Adipocyte (in vitro differentiated cells): ENCODE results near the gene PROCR.

Experiments
- DNase-seq: peaks from one replicate; pipeline ENCODE4 v3.0.0-alpha.2; 2015; ENCODE audit warnings: low read depth
- H3K27me3 ChIP-seq: replicated peaks from 2 replicates; pipeline ENCODE4 v1.7.0; 2013; ENCODE audit warnings: mild to moderate bottlenecking, low read length, moderate library complexity; ENCODE audit not compliant: control insufficient read depth, insufficient read depth
- H3K36me3 ChIP-seq: 2 replicates; pipeline ENCODE4 v1.7.0; 2013; ENCODE audit warnings: low read length, mild to moderate bottlenecking, moderate library complexity; ENCODE audit not compliant: control insufficient read depth, insufficient read depth, severe bottlenecking
- H3K4me1 ChIP-seq: 2 replicates; pipeline ENCODE4 v1.7.0; 2013; ENCODE audit warnings: mild to moderate bottlenecking, low read length, moderate library complexity; ENCODE audit not compliant: control insufficient read depth, insufficient read depth
- H3K4me3 ChIP-seq: 2 replicates; pipeline ENCODE4 v1.7.0; 2013; ENCODE audit warnings: mild to moderate bottlenecking, low read length, moderate library complexity
- H3K9ac ChIP-seq: 2 replicates; pipeline ENCODE4 v1.7.0; 2013; ENCODE audit warnings: mild to moderate bottlenecking, low read length, moderate library complexity
- H3K9me3 ChIP-seq: 2 replicates; pipeline ENCODE4 v1.7.0; 2013; ENCODE audit warnings: mild to moderate bottlenecking, low read length, moderate library complexity; ENCODE audit not compliant: control insufficient read depth

PROCR gene

DNA sequence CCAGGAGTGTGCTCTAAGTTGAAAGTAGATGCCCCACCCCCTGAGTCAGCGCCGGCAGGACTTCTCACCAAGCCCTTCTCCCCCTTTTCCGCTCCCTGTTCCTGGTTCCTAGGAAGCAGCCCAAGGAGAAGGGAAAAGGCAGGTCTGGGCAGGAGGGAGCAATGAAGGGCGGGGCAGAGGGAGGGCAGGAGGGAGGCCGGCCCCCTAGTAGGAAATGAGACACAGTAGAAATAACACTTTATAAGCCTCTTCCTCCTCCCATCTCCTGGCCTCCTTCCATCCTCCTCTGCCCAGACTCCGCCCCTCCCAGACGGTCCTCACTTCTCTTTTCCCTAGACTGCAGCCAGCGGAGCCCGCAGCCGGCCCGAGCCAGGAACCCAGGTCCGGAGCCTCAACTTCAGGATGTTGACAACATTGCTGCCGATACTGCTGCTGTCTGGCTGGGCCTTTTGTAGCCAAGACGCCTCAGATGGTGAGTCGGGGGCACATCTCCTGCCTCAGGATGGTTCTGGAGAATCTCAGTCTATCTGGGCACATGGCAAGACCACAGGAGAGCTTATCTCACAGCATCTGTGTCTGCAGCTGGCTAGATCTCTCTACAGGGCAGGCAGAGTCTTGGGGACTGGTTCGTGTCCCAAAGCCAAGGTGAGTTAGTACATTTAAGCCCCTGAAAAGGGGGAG lies at the start of gene PROCR:
PROCR (plus strand) TSS at position 320 of the 681 bp plus-strand sequence; CDS start at position 403, 83 bp downstream.
- H3K4me3 ChIP-seq: peak within 1 kb of the TSS; percentile 81
- no peaks in the 10 kb centered on the region for H3K9me3 ChIP-seq
- peaks cover 22% of the 10 kb centered on the region for H3K4me1 ChIP-seq
- H3K36me3 ChIP-seq: peaks cover 12% of the 10 kb centered on the region
- no peaks in the 10 kb centered on the region for H3K27me3 ChIP-seq
- H3K9ac ChIP-seq: peak within 1 kb of the TSS; percentile 77
- peak; percentile 86 for DNase-seq

DNA sequence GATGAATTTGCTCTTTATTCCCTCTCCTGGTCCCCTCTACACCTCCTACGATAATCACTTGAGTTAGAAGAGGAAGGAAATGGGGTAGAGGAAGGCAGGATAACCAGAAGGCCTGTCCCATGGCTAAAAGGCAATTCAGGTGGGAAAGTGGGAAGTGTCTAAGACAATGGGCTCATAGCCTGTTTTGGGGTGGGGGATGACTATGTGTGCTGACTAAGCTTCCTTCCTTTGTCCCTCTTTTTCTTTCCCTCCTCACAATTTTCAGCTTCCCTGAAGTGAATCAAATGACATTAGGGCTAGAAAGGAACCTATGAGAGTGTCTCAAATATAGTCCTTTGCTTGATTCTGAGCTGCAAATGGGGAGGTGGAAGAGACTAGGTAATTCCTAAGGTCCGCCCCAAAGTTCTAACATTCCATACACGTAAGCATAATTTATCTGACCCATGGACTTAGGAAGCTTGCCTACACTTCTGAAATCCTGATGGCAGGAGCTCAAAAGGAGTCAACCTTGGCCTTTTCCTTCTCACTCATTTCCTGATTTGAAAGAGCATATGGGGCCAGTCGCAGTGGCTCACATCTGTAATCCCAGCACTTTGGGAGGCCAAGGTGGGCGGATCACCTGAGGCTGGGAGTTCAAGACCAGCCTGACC lies 49.0 kb upstream of the PROCR start:
- H3K9me3 ChIP-seq: no peaks in the 10 kb centered on the region
- H3K4me3 ChIP-seq: no peak overlapping the region
- no peak overlapping the region for H3K9ac ChIP-seq
- peaks cover 19% of the 10 kb centered on the region for H3K4me1 ChIP-seq
- peaks cover 69% of the 10 kb centered on the region for H3K36me3 ChIP-seq
- H3K27me3 ChIP-seq: no peaks in the 10 kb centered on the region
- no peak for DNase-seq

DNA sequence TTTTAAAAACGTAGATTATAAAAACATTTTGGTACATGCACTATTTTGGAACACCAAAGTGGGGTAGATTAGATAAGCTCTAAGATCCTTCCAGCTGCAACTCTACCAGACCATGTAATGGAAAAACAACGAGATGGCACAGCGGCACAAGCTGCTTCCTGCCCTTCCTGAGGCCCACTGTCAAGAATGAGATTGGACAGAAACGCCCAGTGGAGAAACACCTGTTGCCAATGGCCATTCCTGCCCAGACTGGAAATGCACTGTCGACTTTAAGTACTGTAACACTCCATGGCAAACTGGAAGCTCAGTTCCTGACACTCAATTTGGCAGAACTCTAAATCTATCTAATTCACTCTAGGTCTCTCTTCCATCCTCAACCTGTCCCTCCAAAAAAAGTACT lies 46.1 kb upstream of the PROCR start:
- DNase-seq: no peak
- no peaks in the 10 kb centered on the region for H3K9me3 ChIP-seq
- H3K27me3 ChIP-seq: no peaks in the 10 kb centered on the region
- peaks cover 74% of the 10 kb centered on the region for H3K36me3 ChIP-seq
- H3K4me1 ChIP-seq: peaks cover 2% of the 10 kb centered on the region
- no peak overlapping the region for H3K4me3 ChIP-seq
- no peak overlapping the region for H3K9ac ChIP-seq

DNA sequence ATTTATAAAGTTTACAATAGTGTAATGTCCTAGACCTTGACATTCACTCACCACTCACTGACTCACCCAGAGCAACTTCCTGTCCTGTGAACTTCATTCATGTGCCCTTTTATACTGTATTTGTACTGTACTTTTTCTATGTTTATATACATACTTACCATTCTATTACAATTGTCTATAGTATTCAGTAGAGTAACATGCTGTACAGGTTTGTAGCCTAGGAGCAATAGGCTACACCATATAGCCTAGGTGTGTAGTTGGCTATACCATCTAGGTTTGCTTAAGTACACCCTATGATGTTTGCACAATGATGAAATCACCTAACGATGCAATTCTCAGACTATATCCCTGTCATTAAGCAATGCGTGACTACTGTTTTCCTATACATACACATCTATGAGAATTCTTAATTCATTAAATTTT lies 42.2 kb upstream of the PROCR start:
- Histone ChIP-seq H3K9ac (no peak overlapping the region), H3K4me3 (no peak overlapping the region), H3K4me1 (peaks cover 11% of the 10 kb centered on the region), H3K27me3 (no peaks in the 10 kb centered on the region), H3K9me3 (no peaks in the 10 kb centered on the region), H3K36me3 (peaks cover 69% of the 10 kb centered on the region)
- DNase-seq: no peak

DNA sequence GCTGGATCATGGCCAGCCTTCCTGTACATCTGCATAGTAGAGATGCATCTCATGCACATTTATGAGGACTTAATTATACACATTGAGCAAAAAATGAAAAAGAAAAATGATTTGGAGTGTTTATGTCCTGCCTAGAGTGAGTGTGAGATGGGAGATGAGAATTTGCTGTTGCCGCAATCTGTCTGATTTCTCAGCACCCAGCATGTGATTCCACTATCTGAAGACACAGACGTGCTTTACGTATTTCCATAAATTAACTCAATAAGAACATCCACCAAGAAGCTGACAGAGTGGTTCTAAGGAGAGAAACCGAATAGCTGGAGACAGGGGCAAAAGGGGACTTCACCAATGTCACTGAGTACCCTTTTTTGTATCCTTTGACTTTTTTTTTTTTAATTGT lies 39.9 kb upstream of the PROCR start:
- Histone ChIP-seq H3K27me3 (no peaks in the 10 kb centered on the region), H3K4me1 (peaks cover 34% of the 10 kb centered on the region), H3K4me3 (no peak overlapping the region), H3K9me3 (no peaks in the 10 kb centered on the region), H3K36me3 (peaks cover 55% of the 10 kb centered on the region), H3K9ac (no peak overlapping the region)
- DNase-seq: no peak

DNA sequence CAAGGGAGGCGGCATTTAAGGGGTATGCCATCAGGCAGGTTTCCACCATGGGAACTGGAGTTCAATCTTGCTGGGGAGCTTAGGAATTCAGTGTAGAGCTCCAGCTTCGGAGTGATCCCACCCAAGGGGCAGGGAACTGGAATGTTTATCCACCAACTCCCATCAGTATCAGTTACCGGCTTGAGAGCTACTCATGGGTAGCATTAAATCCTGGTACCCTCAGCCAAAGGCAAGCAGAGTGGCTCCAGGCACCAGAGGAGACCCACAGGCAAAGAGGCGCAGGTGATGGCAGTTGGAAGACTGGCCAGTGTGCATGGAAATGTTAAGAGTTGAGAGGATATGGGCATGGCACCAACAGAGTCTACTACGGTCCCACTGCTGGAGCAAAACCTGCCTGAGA lies 38.8 kb upstream of the PROCR start:
- Histone ChIP-seq H3K4me1 (peaks cover 41% of the 10 kb centered on the region), H3K27me3 (no peaks in the 10 kb centered on the region)
- DNase-seq: no peak

DNA sequence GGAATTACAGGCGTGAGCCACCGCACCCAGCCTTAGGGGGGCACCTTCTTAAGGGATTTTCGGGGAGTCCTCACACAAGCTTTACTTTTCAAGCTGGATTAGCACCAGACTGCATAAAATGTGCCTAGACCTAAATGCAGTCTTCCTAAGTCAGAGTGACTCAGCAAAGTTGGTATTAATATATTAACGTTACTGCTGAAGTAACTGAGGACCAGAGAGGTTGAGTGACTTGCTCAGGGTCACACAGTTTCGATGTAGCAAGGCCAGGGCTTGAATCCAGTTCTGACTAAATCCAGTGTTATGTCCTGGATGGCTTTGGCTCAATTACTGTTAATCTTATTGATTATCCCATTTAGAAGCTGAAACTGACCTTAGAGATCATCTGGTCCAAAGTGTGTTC lies 38.1 kb upstream of the PROCR start:
- peaks cover 41% of the 10 kb centered on the region for H3K4me1 ChIP-seq
- H3K9ac ChIP-seq: peak overlapping the region; percentile 82
- H3K36me3 ChIP-seq: peaks cover 55% of the 10 kb centered on the region
- H3K4me3 ChIP-seq: no peak overlapping the region
- H3K27me3 ChIP-seq: no peaks in the 10 kb centered on the region
- DNase-seq: no peak
- no peaks in the 10 kb centered on the region for H3K9me3 ChIP-seq

More for the DNA sequence above, 38.8 kb upstream of the PROCR start:
- Histone ChIP-seq H3K4me3 (no peak overlapping the region), H3K36me3 (peaks cover 52% of the 10 kb centered on the region), H3K9me3 (no peaks in the 10 kb centered on the region), H3K9ac (no peak overlapping the region)

DNA sequence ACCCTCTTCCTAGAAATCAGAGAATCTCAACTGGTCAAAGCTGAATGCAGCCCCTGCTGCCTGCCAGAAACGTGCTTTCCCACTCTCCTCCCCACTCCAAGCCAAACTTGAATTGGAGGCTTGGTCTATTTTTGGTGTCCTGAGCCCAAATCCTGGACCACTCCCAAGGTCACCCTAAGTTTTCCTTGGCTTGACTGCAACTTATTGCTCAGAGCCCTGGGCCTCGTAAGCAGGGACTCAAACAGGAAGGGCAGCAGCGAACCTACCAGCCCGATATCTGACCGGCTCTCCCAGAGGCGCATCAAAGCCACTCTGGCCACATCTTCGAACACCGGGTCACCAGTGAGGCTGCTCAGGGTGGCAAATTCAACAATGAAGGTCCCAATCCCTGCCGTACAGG lies 37.4 kb upstream of the PROCR start:
- Histone ChIP-seq H3K9me3 (no peaks in the 10 kb centered on the region), H3K36me3 (peaks cover 55% of the 10 kb centered on the region), H3K27me3 (no peaks in the 10 kb centered on the region), H3K4me3 (peak overlapping the region; percentile 48), H3K4me1 (peaks cover 41% of the 10 kb centered on the region), H3K9ac (peak overlapping the region; percentile 82)
- no peak for DNase-seq

DNA sequence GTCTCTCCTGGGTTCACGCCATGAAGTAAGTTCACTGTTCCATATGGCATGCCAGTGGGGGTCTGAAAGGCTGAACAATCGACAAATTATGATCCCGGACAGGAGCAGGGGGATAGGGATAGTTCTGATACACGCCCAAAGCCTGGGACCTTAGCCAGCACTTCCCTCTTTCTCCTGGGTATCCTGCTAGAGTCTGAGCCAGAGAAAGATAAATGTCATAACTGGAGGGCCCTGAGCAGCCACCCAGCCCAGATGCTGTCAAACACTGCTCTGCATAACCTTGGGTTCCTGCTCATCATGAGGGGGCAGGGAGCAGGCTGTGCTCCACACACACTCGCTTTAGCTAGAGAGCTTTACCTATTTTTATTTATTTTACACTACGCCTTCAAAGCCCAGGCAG lies 37.0 kb upstream of the PROCR start:
- Histone ChIP-seq H3K4me1 (peaks cover 41% of the 10 kb centered on the region), H3K9me3 (no peaks in the 10 kb centered on the region), H3K36me3 (peaks cover 55% of the 10 kb centered on the region), H3K27me3 (no peaks in the 10 kb centered on the region), H3K9ac (peak overlapping the region; percentile 82), H3K4me3 (peak overlapping the region; percentile 48)
- DNase-seq: no peak

DNA sequence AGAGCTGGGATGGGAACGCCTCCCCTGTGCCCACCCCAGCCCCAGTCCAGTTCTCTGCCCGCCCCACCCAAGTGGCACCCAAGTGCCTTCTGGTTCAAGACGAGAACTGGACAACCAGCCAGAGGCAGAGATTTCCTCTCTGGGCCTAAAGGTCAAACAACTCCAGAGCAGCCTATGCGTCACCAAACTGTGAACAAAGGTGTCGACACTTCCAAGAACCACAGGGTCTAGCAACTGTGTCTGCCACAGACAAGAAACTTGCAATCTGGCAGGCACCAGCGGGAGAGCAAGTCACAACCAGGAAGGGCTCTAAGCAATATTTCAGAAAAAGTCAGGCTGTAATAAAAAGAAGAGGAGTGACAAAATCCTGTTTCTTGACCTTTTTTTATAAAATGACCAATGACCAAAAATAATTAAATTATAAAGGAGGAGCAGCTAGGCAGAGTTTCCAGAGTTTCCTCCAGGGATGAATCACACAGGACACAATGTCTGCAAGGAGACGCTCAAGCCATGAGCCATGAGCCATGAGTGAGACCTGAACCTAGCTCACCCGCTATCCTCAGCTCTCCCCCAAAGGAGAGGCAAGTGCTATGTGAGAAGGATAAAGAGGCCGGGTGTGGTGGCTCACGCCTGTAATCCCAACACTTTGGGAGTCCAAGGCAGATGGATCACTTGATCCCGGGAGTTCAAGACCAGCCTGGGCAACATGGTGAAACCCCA lies 35.8 kb upstream of the PROCR start:
- no peaks in the 10 kb centered on the region for H3K9me3 ChIP-seq
- H3K27me3 ChIP-seq: no peaks in the 10 kb centered on the region
- H3K4me3 ChIP-seq: peak overlapping the region; percentile 48
- DNase-seq: no peak
- peaks cover 52% of the 10 kb centered on the region for H3K36me3 ChIP-seq
- peak overlapping the region; percentile 82 for H3K9ac ChIP-seq
- H3K4me1 ChIP-seq: peaks cover 41% of the 10 kb centered on the region

DNA sequence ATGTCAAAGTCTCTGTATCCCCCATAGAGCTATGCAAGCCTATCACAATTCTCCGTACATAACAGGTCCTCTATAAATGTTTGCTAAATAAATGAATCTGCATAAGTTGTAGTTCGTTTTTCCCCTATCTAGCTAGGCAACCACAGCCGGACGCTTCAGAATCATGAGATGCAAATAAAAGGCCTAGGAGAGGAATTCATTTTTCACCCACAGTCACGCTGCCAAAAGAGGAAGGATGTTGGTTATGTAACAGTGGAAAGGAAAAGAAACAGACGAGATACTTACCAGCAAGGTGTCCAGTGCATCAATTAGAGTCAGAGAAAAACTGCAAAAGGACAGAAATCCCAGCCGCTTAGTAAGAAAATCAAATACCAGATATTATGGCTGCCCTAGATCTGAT lies 27.2 kb upstream of the PROCR start:
- Histone ChIP-seq H3K9me3 (no peaks in the 10 kb centered on the region), H3K36me3 (peaks cover 27% of the 10 kb centered on the region), H3K4me1 (peaks cover 30% of the 10 kb centered on the region), H3K9ac (no peak overlapping the region), H3K27me3 (no peaks in the 10 kb centered on the region), H3K4me3 (no peak overlapping the region)
- no peak for DNase-seq
